HEK293 (cell line): ENCODE data around the gene AGAP3.
A peak's percentile ranks its signal among the peaks of the same experiment; 100 is the strongest.

Experiments
- GLIS2 ChIP-seq: fragments of 450-650 bp; formaldehyde crosslinking; IDR thresholded peaks from 2 replicates; pipeline ENCODE4 v1.5.1; 2016; ENCODE audit warnings: missing biosample characterization, missing genetic modification characterization
- HOXA7 ChIP-seq: sonication (generic); formaldehyde crosslinking; IDR thresholded peaks from 2 replicates; pipeline ENCODE4 v1.8.1; 2022; ENCODE audit warnings: missing genetic modification reagents, borderline replicate concordance
- HOXC10 ChIP-seq: sonication (generic); formaldehyde crosslinking; IDR thresholded peaks from 2 replicates; pipeline ENCODE4 v1.8.1; 2023; ENCODE audit warnings: mild to moderate bottlenecking, missing genetic modification reagents
- HOXD13 ChIP-seq: sonication (generic); formaldehyde crosslinking; IDR thresholded peaks from 2 replicates; pipeline ENCODE4 v1.8.0; 2022; ENCODE audit warnings: missing genetic modification reagents, borderline replicate concordance
- ZBTB1 ChIP-seq: fragments of 450-650 bp; formaldehyde crosslinking; IDR thresholded peaks from 2 replicates; pipeline ENCODE4 v1.5.1; 2016; ENCODE audit warnings: missing biosample characterization, missing genetic modification characterization
- ZNF10 ChIP-seq: fragments of 450-650 bp; formaldehyde crosslinking; IDR thresholded peaks from 2 replicates; pipeline ENCODE4 v1.5.1; 2017; ENCODE audit warnings: missing biosample characterization, missing genetic modification characterization
- ZNF140 ChIP-seq: fragments of 450-650 bp; formaldehyde crosslinking; IDR thresholded peaks from 2 replicates; pipeline ENCODE4 v1.5.1; 2016; ENCODE audit warnings: missing biosample characterization, missing genetic modification characterization
- ZNF184 ChIP-seq: fragments of 450-650 bp; IDR thresholded peaks from 2 replicates; pipeline ENCODE4 v1.5.1; 2018; ENCODE audit warnings: missing biosample characterization, mild to moderate bottlenecking, missing genetic modification characterization
- ZNF302 ChIP-seq: fragments of 450-650 bp; formaldehyde crosslinking; IDR thresholded peaks from 2 replicates; pipeline ENCODE4 v1.5.1; 2016; ENCODE audit warnings: missing biosample characterization, missing genetic modification characterization, low read depth
- ZNF366 ChIP-seq: fragments of 450-650 bp; formaldehyde crosslinking; conservative IDR thresholded peaks from 2 replicates; pipeline ENCODE4 v1.5.1; 2016; ENCODE audit warnings: missing biosample characterization, missing genetic modification characterization
- ZNF394 ChIP-seq: fragments of 450-650 bp; formaldehyde crosslinking; IDR thresholded peaks from 2 replicates; pipeline ENCODE4 v1.5.1; 2016; ENCODE audit warnings: missing biosample characterization, missing genetic modification characterization, mild to moderate bottlenecking, moderate library complexity, borderline replicate concordance
- ZNF501 ChIP-seq: fragments of 450-650 bp; formaldehyde crosslinking; IDR thresholded peaks from 2 replicates; pipeline ENCODE4 v1.5.1; 2016; ENCODE audit warnings: missing biosample characterization, missing genetic modification characterization
- ZNF521 ChIP-seq: fragments of 450-650 bp; formaldehyde crosslinking; IDR thresholded peaks from 2 replicates; pipeline ENCODE4 v1.5.1; 2017; ENCODE audit warnings: missing biosample characterization, mild to moderate bottlenecking, missing genetic modification characterization
- ZNF623 ChIP-seq: fragments of 450-650 bp; formaldehyde crosslinking; IDR thresholded peaks from 2 replicates; pipeline ENCODE4 v1.5.1; 2016; ENCODE audit warnings: missing biosample characterization, missing genetic modification characterization
- ZNF843 ChIP-seq: fragments of 450-650 bp; formaldehyde crosslinking; IDR thresholded peaks from 2 replicates; pipeline ENCODE4 v1.5.1; 2016; ENCODE audit warnings: missing biosample characterization, missing genetic modification characterization
- ZSCAN30 ChIP-seq: fragments of 450-650 bp; IDR thresholded peaks from 2 replicates; pipeline ENCODE4 v1.5.1; 2018; ENCODE audit warnings: missing biosample characterization, mild to moderate bottlenecking, missing genetic modification characterization, moderate library complexity
- TF ChIP-seq, protein P1 (sequence below): fragments of 450-650 bp; formaldehyde crosslinking; IDR thresholded peaks from 2 replicates; pipeline ENCODE4 v1.5.1; 2016; ENCODE audit warnings: missing biosample characterization, missing genetic modification characterization
- TF ChIP-seq, protein P2 (sequence below): fragments of 450-650 bp; IDR thresholded peaks from 2 replicates; pipeline ENCODE4 v1.5.1; 2018; ENCODE audit warnings: missing biosample characterization, mild to moderate bottlenecking, missing genetic modification characterization
- TF ChIP-seq, protein P3 (sequence below): fragments of 450-650 bp; formaldehyde crosslinking; IDR thresholded peaks from 2 replicates; pipeline ENCODE4 v1.5.1; 2017; ENCODE audit warnings: missing biosample characterization, missing genetic modification characterization
- TF ChIP-seq, protein P4 (sequence below): fragments of 450-650 bp; formaldehyde crosslinking; IDR thresholded peaks from 2 replicates; pipeline ENCODE4 v1.5.1; 2016; ENCODE audit warnings: missing biosample characterization, missing genetic modification characterization
- TF ChIP-seq, protein P5 (sequence below): fragments of 450-650 bp; formaldehyde crosslinking; conservative IDR thresholded peaks from 2 replicates; pipeline ENCODE4 v1.5.1; 2016; ENCODE audit warnings: low read depth, missing biosample characterization, missing genetic modification characterization
- TF ChIP-seq, protein P6 (sequence below): fragments of 450-650 bp; formaldehyde crosslinking; IDR thresholded peaks from 2 replicates; pipeline ENCODE4 v1.5.1; 2016; ENCODE audit warnings: missing biosample characterization, missing genetic modification characterization

The AGAP3 gene

DNA sequence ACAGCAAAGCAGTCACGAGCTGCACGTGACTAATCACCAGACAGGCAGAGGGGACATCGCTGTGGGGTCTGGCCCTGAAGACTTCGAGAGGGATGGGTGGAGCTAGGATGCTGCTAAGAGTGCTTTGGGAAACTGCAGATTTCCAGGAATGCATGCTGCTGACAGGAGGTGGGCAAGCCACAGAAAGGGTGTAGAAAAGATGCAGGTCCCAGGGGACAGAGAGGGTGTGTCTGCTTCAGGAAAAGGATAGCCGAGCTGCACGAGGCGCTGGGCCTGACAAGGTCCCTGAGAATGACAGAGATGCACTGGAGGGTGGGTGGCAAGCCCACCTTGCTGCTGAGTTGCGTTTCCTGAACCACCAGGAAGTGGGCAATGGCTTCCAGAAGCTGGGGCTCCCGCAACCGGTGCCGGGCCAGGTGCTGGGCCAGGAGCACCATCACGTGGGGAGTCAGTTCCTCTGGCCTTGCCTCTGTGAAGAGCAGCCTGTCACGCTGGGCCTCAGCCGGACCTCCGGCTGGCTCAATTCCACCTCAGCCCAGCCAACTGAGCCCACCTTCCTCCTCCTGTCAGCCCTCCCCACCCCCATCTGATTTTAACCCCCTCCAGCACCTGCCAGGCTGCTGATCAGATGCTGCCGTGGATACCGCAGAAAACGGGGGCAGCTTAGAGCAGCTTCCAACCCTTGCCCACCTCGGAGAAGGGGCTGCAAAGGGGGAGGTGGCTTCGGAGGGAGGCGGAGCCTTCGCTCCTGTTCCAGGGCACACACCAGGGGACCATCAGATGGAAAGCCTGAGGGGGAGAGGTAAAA lies 7.8 kb upstream of the AGAP3 start (continued):
- TF ChIP-seq, protein P1, sequence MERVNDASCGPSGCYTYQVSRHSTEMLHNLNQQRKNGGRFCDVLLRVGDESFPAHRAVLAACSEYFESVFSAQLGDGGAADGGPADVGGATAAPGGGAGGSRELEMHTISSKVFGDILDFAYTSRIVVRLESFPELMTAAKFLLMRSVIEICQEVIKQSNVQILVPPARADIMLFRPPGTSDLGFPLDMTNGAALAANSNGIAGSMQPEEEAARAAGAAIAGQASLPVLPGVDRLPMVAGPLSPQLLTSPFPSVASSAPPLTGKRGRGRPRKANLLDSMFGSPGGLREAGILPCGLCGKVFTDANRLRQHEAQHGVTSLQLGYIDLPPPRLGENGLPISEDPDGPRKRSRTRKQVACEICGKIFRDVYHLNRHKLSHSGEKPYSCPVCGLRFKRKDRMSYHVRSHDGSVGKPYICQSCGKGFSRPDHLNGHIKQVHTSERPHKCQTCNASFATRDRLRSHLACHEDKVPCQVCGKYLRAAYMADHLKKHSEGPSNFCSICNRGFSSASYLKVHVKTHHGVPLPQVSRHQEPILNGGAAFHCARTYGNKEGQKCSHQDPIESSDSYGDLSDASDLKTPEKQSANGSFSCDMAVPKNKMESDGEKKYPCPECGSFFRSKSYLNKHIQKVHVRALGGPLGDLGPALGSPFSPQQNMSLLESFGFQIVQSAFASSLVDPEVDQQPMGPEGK (tag by site-specific recombination): peak; percentile 78
- peak; percentile 63; the same call in 1 of the 2 replicates for TF ChIP-seq ZNF10
- TF ChIP-seq, protein P2, sequence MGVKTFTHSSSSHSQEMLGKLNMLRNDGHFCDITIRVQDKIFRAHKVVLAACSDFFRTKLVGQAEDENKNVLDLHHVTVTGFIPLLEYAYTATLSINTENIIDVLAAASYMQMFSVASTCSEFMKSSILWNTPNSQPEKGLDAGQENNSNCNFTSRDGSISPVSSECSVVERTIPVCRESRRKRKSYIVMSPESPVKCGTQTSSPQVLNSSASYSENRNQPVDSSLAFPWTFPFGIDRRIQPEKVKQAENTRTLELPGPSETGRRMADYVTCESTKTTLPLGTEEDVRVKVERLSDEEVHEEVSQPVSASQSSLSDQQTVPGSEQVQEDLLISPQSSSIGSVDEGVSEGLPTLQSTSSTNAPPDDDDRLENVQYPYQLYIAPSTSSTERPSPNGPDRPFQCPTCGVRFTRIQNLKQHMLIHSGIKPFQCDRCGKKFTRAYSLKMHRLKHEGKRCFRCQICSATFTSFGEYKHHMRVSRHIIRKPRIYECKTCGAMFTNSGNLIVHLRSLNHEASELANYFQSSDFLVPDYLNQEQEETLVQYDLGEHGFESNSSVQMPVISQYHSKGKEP (tag by site-specific recombination): peak; percentile 90
- TF ChIP-seq ZNF140 (tag by site-specific recombination): no peak
- TF ChIP-seq HOXC10 (CRISPR knock-in tag): no peak
- no peak for TF ChIP-seq ZNF501 (tag by site-specific recombination)
- no peak for TF ChIP-seq ZNF843
- TF ChIP-seq GLIS2: peak; percentile 88
- TF ChIP-seq ZNF521 (tag by site-specific recombination): no peak
- TF ChIP-seq ZNF366: peak; percentile 85
- TF ChIP-seq ZNF302 (tag by site-specific recombination): no peak
- TF ChIP-seq HOXA7: no peak
- TF ChIP-seq, protein P3, sequence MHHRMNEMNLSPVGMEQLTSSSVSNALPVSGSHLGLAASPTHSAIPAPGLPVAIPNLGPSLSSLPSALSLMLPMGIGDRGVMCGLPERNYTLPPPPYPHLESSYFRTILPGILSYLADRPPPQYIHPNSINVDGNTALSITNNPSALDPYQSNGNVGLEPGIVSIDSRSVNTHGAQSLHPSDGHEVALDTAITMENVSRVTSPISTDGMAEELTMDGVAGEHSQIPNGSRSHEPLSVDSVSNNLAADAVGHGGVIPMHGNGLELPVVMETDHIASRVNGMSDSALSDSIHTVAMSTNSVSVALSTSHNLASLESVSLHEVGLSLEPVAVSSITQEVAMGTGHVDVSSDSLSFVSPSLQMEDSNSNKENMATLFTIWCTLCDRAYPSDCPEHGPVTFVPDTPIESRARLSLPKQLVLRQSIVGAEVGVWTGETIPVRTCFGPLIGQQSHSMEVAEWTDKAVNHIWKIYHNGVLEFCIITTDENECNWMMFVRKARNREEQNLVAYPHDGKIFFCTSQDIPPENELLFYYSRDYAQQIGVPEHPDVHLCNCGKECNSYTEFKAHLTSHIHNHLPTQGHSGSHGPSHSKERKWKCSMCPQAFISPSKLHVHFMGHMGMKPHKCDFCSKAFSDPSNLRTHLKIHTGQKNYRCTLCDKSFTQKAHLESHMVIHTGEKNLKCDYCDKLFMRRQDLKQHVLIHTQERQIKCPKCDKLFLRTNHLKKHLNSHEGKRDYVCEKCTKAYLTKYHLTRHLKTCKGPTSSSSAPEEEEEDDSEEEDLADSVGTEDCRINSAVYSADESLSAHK: no peak
- TF ChIP-seq, protein P4, sequence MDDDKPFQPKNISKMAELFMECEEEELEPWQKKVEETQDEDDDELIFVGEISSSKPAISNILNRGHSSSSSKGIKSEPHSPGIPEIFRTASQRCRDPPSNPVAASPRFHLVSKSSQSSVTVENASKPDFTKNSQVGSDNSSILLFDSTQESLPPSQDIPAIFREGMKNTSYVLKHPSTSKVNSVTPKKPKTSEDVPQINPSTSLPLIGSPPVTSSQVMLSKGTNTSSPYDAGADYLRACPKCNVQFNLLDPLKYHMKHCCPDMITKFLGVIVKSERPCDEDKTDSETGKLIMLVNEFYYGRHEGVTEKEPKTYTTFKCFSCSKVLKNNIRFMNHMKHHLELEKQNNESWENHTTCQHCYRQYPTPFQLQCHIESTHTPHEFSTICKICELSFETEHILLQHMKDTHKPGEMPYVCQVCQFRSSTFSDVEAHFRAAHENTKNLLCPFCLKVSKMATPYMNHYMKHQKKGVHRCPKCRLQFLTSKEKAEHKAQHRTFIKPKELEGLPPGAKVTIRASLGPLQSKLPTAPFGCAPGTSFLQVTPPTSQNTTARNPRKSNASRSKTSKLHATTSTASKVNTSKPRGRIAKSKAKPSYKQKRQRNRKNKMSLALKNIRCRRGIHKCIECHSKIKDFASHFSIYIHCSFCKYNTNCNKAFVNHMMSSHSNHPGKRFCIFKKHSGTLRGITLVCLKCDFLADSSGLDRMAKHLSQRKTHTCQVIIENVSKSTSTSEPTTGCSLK: no peak
- TF ChIP-seq ZBTB1 (tag by site-specific recombination): no peak
- TF ChIP-seq, protein P5, sequence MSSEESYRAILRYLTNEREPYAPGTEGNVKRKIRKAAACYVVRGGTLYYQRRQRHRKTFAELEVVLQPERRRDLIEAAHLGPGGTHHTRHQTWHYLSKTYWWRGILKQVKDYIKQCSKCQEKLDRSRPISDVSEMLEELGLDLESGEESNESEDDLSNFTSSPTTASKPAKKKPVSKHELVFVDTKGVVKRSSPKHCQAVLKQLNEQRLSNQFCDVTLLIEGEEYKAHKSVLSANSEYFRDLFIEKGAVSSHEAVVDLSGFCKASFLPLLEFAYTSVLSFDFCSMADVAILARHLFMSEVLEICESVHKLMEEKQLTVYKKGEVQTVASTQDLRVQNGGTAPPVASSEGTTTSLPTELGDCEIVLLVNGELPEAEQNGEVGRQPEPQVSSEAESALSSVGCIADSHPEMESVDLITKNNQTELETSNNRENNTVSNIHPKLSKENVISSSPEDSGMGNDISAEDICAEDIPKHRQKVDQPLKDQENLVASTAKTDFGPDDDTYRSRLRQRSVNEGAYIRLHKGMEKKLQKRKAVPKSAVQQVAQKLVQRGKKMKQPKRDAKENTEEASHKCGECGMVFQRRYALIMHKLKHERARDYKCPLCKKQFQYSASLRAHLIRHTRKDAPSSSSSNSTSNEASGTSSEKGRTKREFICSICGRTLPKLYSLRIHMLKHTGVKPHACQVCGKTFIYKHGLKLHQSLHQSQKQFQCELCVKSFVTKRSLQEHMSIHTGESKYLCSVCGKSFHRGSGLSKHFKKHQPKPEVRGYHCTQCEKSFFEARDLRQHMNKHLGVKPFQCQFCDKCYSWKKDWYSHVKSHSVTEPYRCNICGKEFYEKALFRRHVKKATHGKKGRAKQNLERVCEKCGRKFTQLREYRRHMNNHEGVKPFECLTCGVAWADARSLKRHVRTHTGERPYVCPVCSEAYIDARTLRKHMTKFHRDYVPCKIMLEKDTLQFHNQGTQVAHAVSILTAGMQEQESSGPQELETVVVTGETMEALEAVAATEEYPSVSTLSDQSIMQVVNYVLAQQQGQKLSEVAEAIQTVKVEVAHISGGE: no peak
- TF ChIP-seq, protein P6, sequence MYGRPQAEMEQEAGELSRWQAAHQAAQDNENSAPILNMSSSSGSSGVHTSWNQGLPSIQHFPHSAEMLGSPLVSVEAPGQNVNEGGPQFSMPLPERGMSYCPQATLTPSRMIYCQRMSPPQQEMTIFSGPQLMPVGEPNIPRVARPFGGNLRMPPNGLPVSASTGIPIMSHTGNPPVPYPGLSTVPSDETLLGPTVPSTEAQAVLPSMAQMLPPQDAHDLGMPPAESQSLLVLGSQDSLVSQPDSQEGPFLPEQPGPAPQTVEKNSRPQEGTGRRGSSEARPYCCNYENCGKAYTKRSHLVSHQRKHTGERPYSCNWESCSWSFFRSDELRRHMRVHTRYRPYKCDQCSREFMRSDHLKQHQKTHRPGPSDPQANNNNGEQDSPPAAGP: no peak; the same call in none of the 2 replicates
- no peak for TF ChIP-seq ZNF394
- no peak for TF ChIP-seq HOXD13 (CRISPR knock-in tag)
- no peak for TF ChIP-seq ZNF184 (tag by site-specific recombination)
- no peak for TF ChIP-seq ZSCAN30 (tag by site-specific recombination)
- no peak for TF ChIP-seq ZNF623
